Duodenal mucosa (tissue), 2 donors: ENCODE measurements around the gene NINJ1.

Source experiments
- H3K27ac ChIP-seq: one replicate; pipeline ENCODE4 v1.7.0; 2013; ENCODE audit warnings: low read depth, low read length
- H3K27me3 ChIP-seq, 2 donors: one replicate each; pipeline ENCODE4 v1.7.0; 2013; ENCODE audit warnings: low read length in 2 of 2, control low read depth in 1 of 2; ENCODE audit not compliant: insufficient read depth in 2 of 2, control insufficient read depth in 1 of 2
- H3K36me3 ChIP-seq, 2 donors: one replicate each; pipeline ENCODE4 v1.7.0; 2013; ENCODE audit warnings: low read length in 2 of 2, control low read depth in 1 of 2; ENCODE audit not compliant: insufficient read depth in 2 of 2, control insufficient read depth in 1 of 2
- H3K4me1 ChIP-seq, 2 donors: one replicate each; pipeline ENCODE4 v1.7.0; 2013; ENCODE audit warnings: low read length in 2 of 2, control low read depth in 1 of 2; ENCODE audit not compliant: insufficient read depth in 2 of 2, control insufficient read depth in 1 of 2
- H3K4me3 ChIP-seq, 2 donors: one replicate each; pipeline ENCODE4 v1.7.0; 2013; ENCODE audit warnings: low read length in 2 of 2, low read depth in 1 of 2
- H3K9ac ChIP-seq, 2 donors: one replicate each; pipeline ENCODE4 v1.7.0; 2013; ENCODE audit warnings: low read length in 2 of 2, low read depth in 1 of 2
- H3K9me3 ChIP-seq, 2 donors: one replicate each; pipeline ENCODE4 v1.7.0; 2013; ENCODE audit warnings: low read length in 2 of 2, control low read depth in 1 of 2; ENCODE audit not compliant: control insufficient read depth in 1 of 2

The NINJ1 gene

GRCh38 chr9:93132287-93132927 is 1.6 kb downstream of the NINJ1 start:
- Histone ChIP-seq H3K27me3 (no peaks in the 10 kb centered on the region), H3K36me3 (no peaks in the 10 kb centered on the region), H3K9me3 (no peaks in the 10 kb centered on the region), H3K9ac (peak overlapping the region; percentile 79 to 91), H3K4me3 (peak overlapping the region; percentile 76 to 83), H3K27ac (peak overlapping the region; percentile 97), H3K4me1 (peaks cover 49 to 61% of the 10 kb centered on the region in 2 donors)

- Histone ChIP-seq H3K9me3 (no peaks in the 10 kb centered on the region), H3K27ac (peak overlapping the region; percentile 97), H3K4me1 (peaks cover 56 to 67% of the 10 kb centered on the region in 2 donors), H3K36me3 (no peaks in the 10 kb centered on the region), H3K4me3 (peak overlapping the region; percentile 35 to 76), H3K27me3 (no peaks in the 10 kb centered on the region), H3K9ac (peak overlapping the region; percentile 79 to 91)
Observed at GRCh38 chr9:93131599-93132286, 2.3 kb downstream of the NINJ1 start.

- H3K9ac ChIP-seq = peak overlapping the region; percentile 47 to 91
- H3K27ac ChIP-seq = peak overlapping the region; percentile 56
- H3K4me1 ChIP-seq = peaks cover 63 to 73% of the 10 kb centered on the region in 2 donors
- H3K4me3 ChIP-seq = peak overlapping the region in 1 of 2 donors; percentile 35
- no peaks in the 10 kb centered on the region for H3K9me3 ChIP-seq
- peaks cover 0 to 4% of the 10 kb centered on the region in 2 donors for H3K36me3 ChIP-seq
- H3K27me3 ChIP-seq = no peaks in the 10 kb centered on the region
Observed at GRCh38 chr9:93130861-93131481, 3.1 kb downstream of the NINJ1 start.

- H3K27ac ChIP-seq = peak overlapping the region; percentile 39
- peaks cover 0 to 4% of the 10 kb centered on the region in 2 donors for H3K36me3 ChIP-seq
- no peaks in the 10 kb centered on the region for H3K9me3 ChIP-seq
- peaks cover 60 to 68% of the 10 kb centered on the region in 2 donors for H3K4me1 ChIP-seq
- H3K27me3 ChIP-seq = no peaks in the 10 kb centered on the region
- H3K9ac ChIP-seq = peak overlapping the region; percentile 23 to 25
- H3K4me3 ChIP-seq = no peak overlapping the region
Observed at GRCh38 chr9:93129691-93130500, 4.2 kb downstream of the NINJ1 start.

- no peaks in the 10 kb centered on the region for H3K27me3 ChIP-seq
- peak overlapping the region; percentile 39 for H3K27ac ChIP-seq
Observed at GRCh38 chr9:93129286-93129685, 4.8 kb downstream of the NINJ1 start.

GRCh38 chr9:93128715-93129224 is 5.3 kb downstream of the NINJ1 start:
- no peak overlapping the region for H3K27ac ChIP-seq
- H3K9me3 ChIP-seq = no peaks in the 10 kb centered on the region
- H3K36me3 ChIP-seq = peaks cover 2 to 13% of the 10 kb centered on the region in 2 donors
- peaks cover 55 to 62% of the 10 kb centered on the region in 2 donors for H3K4me1 ChIP-seq
- H3K9ac ChIP-seq = no peak overlapping the region
- H3K27me3 ChIP-seq = no peaks in the 10 kb centered on the region
- no peak overlapping the region for H3K4me3 ChIP-seq

More at GRCh38 chr9:93129286-93129685, 4.8 kb downstream of the NINJ1 start:
- peaks cover 0 to 9% of the 10 kb centered on the region in 2 donors for H3K36me3 ChIP-seq
- no peak overlapping the region for H3K4me3 ChIP-seq
- peaks cover 55 to 62% of the 10 kb centered on the region in 2 donors for H3K4me1 ChIP-seq
- H3K9ac ChIP-seq = peak overlapping the region in 1 of 2 donors; percentile 12
- no peaks in the 10 kb centered on the region for H3K9me3 ChIP-seq

- peaks cover 5 to 16% of the 10 kb centered on the region in 2 donors for H3K36me3 ChIP-seq
- no peak overlapping the region for H3K27ac ChIP-seq
- no peak overlapping the region for H3K9ac ChIP-seq
Observed at GRCh38 chr9:93128011-93128714, 5.9 kb downstream of the NINJ1 start.

GRCh38 chr9:93127395-93127911 is 6.6 kb downstream of the NINJ1 start:
- Histone ChIP-seq H3K9me3 (no peaks in the 10 kb centered on the region), H3K4me1 (peaks cover 45 to 51% of the 10 kb centered on the region in 2 donors), H3K27ac (peak overlapping the region; percentile 75), H3K9ac (no peak overlapping the region), H3K27me3 (no peaks in the 10 kb centered on the region), H3K36me3 (peaks cover 9 to 21% of the 10 kb centered on the region in 2 donors), H3K4me3 (no peak overlapping the region)

More at GRCh38 chr9:93128011-93128714, 5.9 kb downstream of the NINJ1 start:
- no peaks in the 10 kb centered on the region for H3K27me3 ChIP-seq
- no peaks in the 10 kb centered on the region for H3K9me3 ChIP-seq
- H3K4me1 ChIP-seq = peaks cover 52 to 58% of the 10 kb centered on the region in 2 donors
- H3K4me3 ChIP-seq = no peak overlapping the region

GRCh38 chr9:93126825-93127368 is 7.2 kb downstream of the NINJ1 start:
- Histone ChIP-seq H3K4me3 (no peak overlapping the region), H3K9ac (no peak overlapping the region), H3K4me1 (peaks cover 41 to 45% of the 10 kb centered on the region in 2 donors)

More at GRCh38 chr9:93126825-93127368, 7.2 kb downstream of the NINJ1 start:
- no peaks in the 10 kb centered on the region for H3K9me3 ChIP-seq
- peaks cover 11 to 24% of the 10 kb centered on the region in 2 donors for H3K36me3 ChIP-seq
- no peaks in the 10 kb centered on the region for H3K27me3 ChIP-seq
- peak overlapping the region; percentile 75 for H3K27ac ChIP-seq
